H1 (cell line): ENCODE data around the gene SLC39A9.

ENCODE experiments used
- CTCF ChIP-seq, 3 experiments: IDR thresholded peaks; 1 replicate in 2 of 3; 2 replicates in 1 of 3; pipeline versions ENCODE4 v1.5.1 to v1.6.1; 2011; ENCODE audit warnings: low read length in 3 of 3, mild to moderate bottlenecking in 3 of 3, inconsistent platforms in 2 of 3, low read depth in 1 of 3, moderate library complexity in 1 of 3; ENCODE audit not compliant: insufficient read depth in 1 of 3; ENCODE audit errors: control extremely low read depth in 1 of 3
- SIRT6 ChIP-seq: IDR thresholded peaks from one replicate; pipeline ENCODE4 v1.7.1; 2012; ENCODE audit warnings: low read length, inconsistent platforms

- TF ChIP-seq CTCF (IDR thresholded peaks at IDR 0.05; ENCODE audit: control extremely low read depth in 1 of 3, insufficient read depth in 1 of 3, low read depth in 1 of 3, low read length in 3 of 3): no peak
- no peak for TF ChIP-seq SIRT6
Observed at GRCh38 chr14:69485701-69486100, 87.2 kb downstream of the SLC39A9 start.
